GM08714 (cell line): ENCODE measurements around the gene NPHP4.

Experiments
- H3K4me3 ChIP-seq: fragments of 200-500 bp; sonication (Bioruptor generic); 2 replicates; pipeline ENCODE4 v1.5.1; 2014; ENCODE audit warnings: mild to moderate bottlenecking, low read length, inconsistent platforms
- ZNF274 ChIP-seq: IDR thresholded peaks from 2 replicates; pipeline ENCODE4 v1.6.1; 2012; ENCODE audit warnings: mild to moderate bottlenecking, low read depth, low read length

Gene NPHP4

GRCh38 chr1:6002714-6003501, 10.7 kb upstream of the NPHP4 start:
- H3K4me3 ChIP-seq: no peak overlapping the region
- no peak for TF ChIP-seq ZNF274

- TF ChIP-seq ZNF274: no peak
- H3K4me3 ChIP-seq: no peak overlapping the region
These were observed 9.9 kb upstream of the NPHP4 start for GRCh38 chr1:6001992-6002576.

GRCh38 chr1:6000444-6001288, 8.4 kb upstream of the NPHP4 start:
- TF ChIP-seq ZNF274: no peak
- H3K4me3 ChIP-seq: no peak overlapping the region

GRCh38 chr1:5999711-6000443, 7.7 kb upstream of the NPHP4 start:
- TF ChIP-seq ZNF274: no peak
- H3K4me3 ChIP-seq: no peak overlapping the region

- no peak for TF ChIP-seq ZNF274
- H3K4me3 ChIP-seq: no peak overlapping the region
These were observed 6.7 kb upstream of the NPHP4 start for GRCh38 chr1:5998906-5999301.

GRCh38 chr1:5998051-5998905, 6.1 kb upstream of the NPHP4 start:
- H3K4me3 ChIP-seq: no peak overlapping the region
- no peak for TF ChIP-seq ZNF274

- no peak for TF ChIP-seq ZNF274
- no peak overlapping the region for H3K4me3 ChIP-seq
These were observed 5.1 kb upstream of the NPHP4 start for GRCh38 chr1:5997316-5997715.

GRCh38 chr1:5996641-5997270, 4.5 kb upstream of the NPHP4 start:
- TF ChIP-seq ZNF274: no peak
- H3K4me3 ChIP-seq: no peak overlapping the region

- no peak overlapping the region for H3K4me3 ChIP-seq
- no peak for TF ChIP-seq ZNF274
These were observed 3.8 kb upstream of the NPHP4 start for GRCh38 chr1:5995871-5996630.

GRCh38 chr1:5994713-5995621, 2.7 kb upstream of the NPHP4 start:
- H3K4me3 ChIP-seq: peak overlapping the region; percentile 70; the same call in 1 of the 2 replicates
- no peak for TF ChIP-seq ZNF274
